IMR-90 (cell line): Measurements from ENCODE around the gene LYPD4. TPM values are rescaled to one million over a fixed set of nuclear protein-coding genes. Genes with fewer than 3 reads are reported as not detected.

Source experiments
- ATAC-seq: fragments of 200-7000 bp; cut with Tn5 transposase; 2 replicates; pipeline ENCODE4 v1.9.1; 2020; ENCODE audit warnings: low read depth, mild to moderate bottlenecking, moderate library complexity
- BruUV-seq: library from RNA; stranded (reverse); fragments of 400-500 nt; replicated peaks from 2 replicates; lab custom pipeline; 2021; lab: Mats Ljungman, UMichigan
- CTCF ChIA-PET: fragments of 300-600 bp; formaldehyde crosslinking; extraction: SDS; loops from one replicate; lab custom pipeline; 2021; ENCODE audit warnings: antibody characterized with exemption; lab: Yijun Ruan, JAX
- POLR2A ChIA-PET: fragments of 300-600 bp; sonication (Branson Sonifier 250); formaldehyde crosslinking; loops from one replicate; lab custom pipeline; 2022; ENCODE audit warnings: antibody characterized with exemption; ENCODE audit not compliant: unreplicated experiment; lab: Charles Lee
- DNase-seq: peaks from one replicate; pipeline ENCODE4 v3.0.0; 2013
- H2AFZ ChIP-seq: replicated peaks from 2 replicates; pipeline ENCODE3; 2013; ENCODE audit warnings: low read length, mild to moderate bottlenecking; ENCODE audit not compliant: poor library complexity
- H2AK5ac ChIP-seq: 2 replicates; pipeline ENCODE4 v1.6.1; 2013; ENCODE audit warnings: low read depth, low read length, inconsistent platforms
- H2AK9ac ChIP-seq: replicated peaks from 2 replicates; pipeline ENCODE3; 2013; ENCODE audit warnings: mild to moderate bottlenecking, low read depth, low read length, moderate library complexity; ENCODE audit not compliant: poor library complexity
- H2BK120ac ChIP-seq: 2 replicates; pipeline ENCODE4 v1.6.1; 2013; ENCODE audit warnings: low read depth, low read length, inconsistent platforms
- H2BK15ac ChIP-seq: 3 replicates; pipeline ENCODE4 v1.6.1; 2013; ENCODE audit warnings: low read depth, low read length, inconsistent platforms
- H2BK20ac ChIP-seq: 2 replicates; pipeline ENCODE4 v1.6.1; 2013; ENCODE audit warnings: low read depth, mild to moderate bottlenecking, inconsistent platforms, low read length, moderate library complexity
- H2BK5ac ChIP-seq: 2 replicates; pipeline ENCODE4 v1.6.1; 2013; ENCODE audit warnings: mild to moderate bottlenecking, low read depth, low read length, inconsistent platforms; ENCODE audit not compliant: poor library complexity, severe bottlenecking
- H3K14ac ChIP-seq: replicated peaks from 2 replicates; pipeline ENCODE4 v1.6.1; 2013; ENCODE audit warnings: low read depth, low read length, inconsistent platforms
- H3K18ac ChIP-seq: 2 replicates; pipeline ENCODE4 v1.6.1; 2013; ENCODE audit warnings: low read depth, low read length, control low read depth
- H3K23ac ChIP-seq: 2 replicates; pipeline ENCODE4 v1.6.1; 2013; ENCODE audit warnings: low read depth, low read length, inconsistent platforms
- H3K27ac ChIP-seq: 2 replicates; pipeline ENCODE4 v1.5.1; 2013; ENCODE audit warnings: mild to moderate bottlenecking, control low read depth, low read length; ENCODE audit not compliant: insufficient read depth
- H3K27me3 ChIP-seq: 2 replicates; pipeline ENCODE4 v1.6.1; 2013; ENCODE audit warnings: low read length; ENCODE audit not compliant: control insufficient read depth, insufficient read depth
- H3K36me3 ChIP-seq: 2 replicates; pipeline ENCODE4 v1.6.1; 2013; ENCODE audit warnings: low read length, mixed read lengths; ENCODE audit not compliant: control insufficient read depth, insufficient read depth
- H3K4ac ChIP-seq: 2 replicates; pipeline ENCODE4 v1.6.1; 2013; ENCODE audit warnings: low read depth, low read length, inconsistent platforms
- H3K4me1 ChIP-seq: 2 replicates; pipeline ENCODE4 v1.6.1; 2013; ENCODE audit warnings: low read length, mixed read lengths; ENCODE audit not compliant: control insufficient read depth, insufficient read depth
- H3K4me2 ChIP-seq: 2 replicates; pipeline ENCODE4 v1.6.1; 2013; ENCODE audit warnings: low read depth, mild to moderate bottlenecking, control low read depth, low read length, moderate library complexity
- H3K4me3 ChIP-seq: 2 replicates; pipeline ENCODE4 v1.5.1; 2013; ENCODE audit warnings: low read depth, mild to moderate bottlenecking, control low read depth, low read length, moderate library complexity; ENCODE audit not compliant: insufficient read depth
- H3K56ac ChIP-seq: 2 replicates; pipeline ENCODE4 v1.6.1; 2013; ENCODE audit warnings: low read length, inconsistent platforms; ENCODE audit not compliant: insufficient read depth; ENCODE audit errors: extremely low read depth
- H3K79me1 ChIP-seq, 2 experiments: 2 replicates each; pipeline ENCODE4 v1.6.1; 2013; ENCODE audit warnings: low read length in 2 of 2, inconsistent platforms in 1 of 2, low read depth in 1 of 2
- H3K9ac ChIP-seq: 2 replicates; pipeline ENCODE4 v1.6.1; 2013; ENCODE audit warnings: low read depth, low read length, control low read depth
- H3K9me1 ChIP-seq: 2 replicates; pipeline ENCODE4 v1.6.1; 2013; ENCODE audit warnings: low read length, inconsistent platforms; ENCODE audit not compliant: insufficient read depth
- H3K9me3 ChIP-seq: 2 replicates; pipeline ENCODE4 v1.6.1; 2013; ENCODE audit warnings: low read length; ENCODE audit not compliant: control insufficient read depth, insufficient read depth
- H4K20me1 ChIP-seq: 2 replicates; pipeline ENCODE4 v1.6.1; 2013; ENCODE audit warnings: low read length, inconsistent platforms; ENCODE audit not compliant: insufficient read depth
- H4K5ac ChIP-seq: 2 replicates; pipeline ENCODE4 v1.6.1; 2013; ENCODE audit warnings: mild to moderate bottlenecking, low read depth, low read length, control low read depth
- H4K8ac ChIP-seq, 2 experiments: 2 replicates each; pipeline ENCODE4 v1.6.1; 2013; ENCODE audit warnings: low read depth in 2 of 2, low read length in 2 of 2, control low read depth in 1 of 2, inconsistent platforms in 1 of 2
- H4K91ac ChIP-seq: 2 replicates; pipeline ENCODE4 v1.6.1; 2013; ENCODE audit warnings: low read depth, low read length, inconsistent platforms; ENCODE audit not compliant: insufficient read depth
- RFX5 ChIP-seq: IDR thresholded peaks from 2 replicates; pipeline ENCODE4 v1.8.0; 2012; ENCODE audit warnings: low read depth, mild to moderate bottlenecking, low read length, moderate library complexity
- WGBS, 2 experiments: methylation state at CpG; one replicate each; pipeline versions ENCODE4 v1.1.5 to v1.1.7; 2013; ENCODE audit warnings: missing lambda C conversion rate in 2 of 2; ENCODE audit not compliant: insufficient read length in 1 of 2; ENCODE audit errors: extremely low coverage in 2 of 2; 5-methylcytosine and 5-hydroxymethylcytosine counted together
- dilution Hi-C: fragments of 300-500 bp; cut with HindIII; formaldehyde crosslinking; loops from one replicate; pipeline ENCODE4 v1.14.3; 2018; ENCODE audit warnings: low sequenced_read_pairs; ENCODE audit not compliant: unreplicated experiment
- in situ Hi-C: fragments of 300-500 bp; cut with MboI; formaldehyde crosslinking; loops from 3 replicates; pipeline ENCODE4 v1.14.3; 2019; ENCODE audit warnings: low sequenced_read_pairs, inconsistent platforms, mixed read lengths
- intact Hi-C: fragments of 100-400 bp; cut with micrococcal nuclease; formaldehyde crosslinking; loops from 2 replicates; pipeline ENCODE4 v1.10.0; 2022
- polyA plus RNA-seq, 3 experiments: library from polyadenylated mRNA; depleted of rRNA; stranded (reverse); fragments of >200 nt; gene quantifications; 2 replicates each; pipeline ENCODE4 v1.2.3, GENCODE V29; 2012; ENCODE audit warnings: low replicate concordance in 1 of 3
- total RNA-seq: library from RNA; depleted of rRNA; stranded (reverse); fragments of >200 nt; gene quantifications from 2 replicates; pipeline ENCODE4 v1.2.3, GENCODE V29; 2012

LYPD4 gene
- total and polyA plus RNA-seq, 2 of the 4 experiments (the other 2 are of a cell fraction) = not detected

DNA sequence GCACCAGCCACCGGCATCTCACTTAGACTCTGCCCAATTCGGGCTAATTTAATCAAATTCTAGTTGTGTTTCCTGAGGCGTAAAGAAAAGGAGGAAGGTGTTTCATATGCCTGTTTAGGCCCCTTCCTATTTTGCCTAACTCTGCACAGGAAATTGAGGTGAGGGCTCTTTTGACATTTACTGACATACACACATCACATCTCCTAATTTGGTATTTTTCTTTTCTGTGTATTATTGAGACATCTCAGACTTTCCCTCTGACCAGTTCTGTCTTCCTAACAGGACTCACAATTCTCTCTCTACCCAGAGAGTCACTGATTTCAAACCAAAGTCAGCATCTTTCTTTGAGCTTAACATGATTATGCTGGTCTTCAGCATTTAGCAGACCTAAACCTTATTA lies 40.1 kb downstream of the LYPD4 start:
- no peak overlapping the region for H3K4me3 ChIP-seq
- BruUV-seq = no TSS peak
- no peak overlapping the region for H3K27ac ChIP-seq
- TF ChIP-seq RFX5 = no peak
- no peak for ATAC-seq
- no peak overlapping the region for H3K23ac ChIP-seq
- H3K9ac ChIP-seq = no peak overlapping the region
- H2AK5ac ChIP-seq = no peak overlapping the region
- H2BK5ac ChIP-seq = no peak overlapping the region
- no peak overlapping the region for H2BK120ac ChIP-seq
- no peak overlapping the region for H4K5ac ChIP-seq
- H4K8ac ChIP-seq = no peak overlapping the region
- ChIA-PET CTCF (interaction anchor here (2.0 kb wide), 1 partner anchor 12 kb away, joined by 5 read pairs; no protein-coding TSS in a partner anchor), POLR2A (no interaction called here)
- no peak overlapping the region for H2AK9ac ChIP-seq
- H3K4me1 ChIP-seq = no peaks in the 10 kb centered on the region
- H3K56ac ChIP-seq = no peak overlapping the region
- intact Hi-C loops (no loop called here), dilution Hi-C loops (no loop called here), in situ Hi-C loops (no loop called here)
- no peaks in the 10 kb centered on the region; the same call in 1 of the 2 replicates for H3K27me3 ChIP-seq
- no peak overlapping the region for H3K4me2 ChIP-seq
- no peaks in the 10 kb centered on the region for H3K36me3 ChIP-seq
- DNase-seq = no peak
- H2AFZ ChIP-seq = no peak overlapping the region
- no peaks in the 10 kb centered on the region for H4K20me1 ChIP-seq
- H3K4ac ChIP-seq = no peak overlapping the region
- H3K18ac ChIP-seq = no peak overlapping the region
- H2BK15ac ChIP-seq = no peak overlapping the region
- no peak overlapping the region for H2BK20ac ChIP-seq
- no peaks in the 10 kb centered on the region for H3K9me1 ChIP-seq
- no CpG with 5 or more reads among the region's 3 CpGs for WGBS, 2 experiments
- no peaks in the 10 kb centered on the region for H3K79me1 ChIP-seq
- H3K14ac ChIP-seq = no peak overlapping the region
- H4K91ac ChIP-seq = no peak overlapping the region
- H3K9me3 ChIP-seq = no peaks in the 10 kb centered on the region
